GM19099 (cell line): ENCODE results near the gene MTG2.

Experiments
- POLR2A ChIP-seq: IDR thresholded peaks from 3 replicates; pipeline ENCODE4 v1.6.1; 2011; ENCODE audit warnings: low read depth; ENCODE audit not compliant: insufficient read length; ENCODE audit errors: extremely low read depth

MTG2 gene

GRCh38 chr20:62182469-62183425 is at the start of gene MTG2:
Gene MTG2 (plus strand): TSS chr20:62183028. CDS start chr20:62193421, 10,393 bp downstream.
- TF ChIP-seq POLR2A, result peak; percentile 99

GRCh38 chr20:62133051-62133845 is 49.6 kb upstream of the MTG2 start:
- TF ChIP-seq POLR2A, result no peak

DNA sequence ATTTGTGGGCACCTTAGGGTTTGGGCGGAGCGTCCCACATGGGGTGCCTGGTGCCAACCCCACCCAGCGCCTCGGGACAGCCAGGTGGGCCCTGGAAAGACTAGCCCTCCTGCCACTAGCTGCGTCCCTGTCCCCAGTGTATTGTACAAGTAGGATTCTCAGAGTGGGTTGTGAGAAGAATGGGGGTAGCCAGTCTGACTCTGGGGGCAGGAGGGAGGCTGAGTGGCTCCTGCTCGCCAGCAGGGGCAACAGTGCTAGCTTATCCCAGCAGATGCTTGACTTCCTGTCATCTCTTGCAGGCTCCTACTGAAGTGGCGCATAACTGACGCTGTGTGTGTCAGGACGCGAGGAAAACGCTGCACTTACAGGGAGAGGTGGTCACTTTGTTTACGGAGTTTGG is 49.0 kb upstream of the MTG2 start:
- no peak for TF ChIP-seq POLR2A

DNA sequence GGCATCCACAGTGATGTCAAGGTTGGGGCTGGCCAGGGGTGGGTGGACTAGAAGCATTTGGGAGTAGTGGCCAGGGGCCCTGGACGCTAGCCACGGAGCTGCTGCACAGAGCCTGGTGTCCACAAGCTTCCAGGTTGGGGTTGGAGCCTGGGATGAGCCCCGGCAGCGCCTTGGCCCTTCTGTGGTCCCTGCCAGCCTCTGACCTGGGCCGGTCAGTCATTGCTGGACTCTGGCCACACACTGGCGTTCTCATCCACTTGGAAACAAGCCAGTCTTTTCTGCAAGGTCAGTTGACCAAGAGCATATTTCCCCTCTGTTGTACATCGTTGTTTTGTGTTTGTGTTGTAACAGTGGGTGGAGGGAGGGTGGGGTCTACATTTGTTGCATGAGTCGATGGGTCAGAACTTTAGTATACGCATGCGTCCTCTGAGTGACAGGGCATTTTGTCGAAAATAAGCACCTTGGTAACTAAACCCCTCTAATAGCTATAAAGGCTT is 48.0 kb upstream of the MTG2 start:
- peak; percentile 9 for TF ChIP-seq POLR2A

- no peak for TF ChIP-seq POLR2A
Measured at GRCh38 chr20:62135573-62136266, 47.1 kb upstream of the MTG2 start.

DNA sequence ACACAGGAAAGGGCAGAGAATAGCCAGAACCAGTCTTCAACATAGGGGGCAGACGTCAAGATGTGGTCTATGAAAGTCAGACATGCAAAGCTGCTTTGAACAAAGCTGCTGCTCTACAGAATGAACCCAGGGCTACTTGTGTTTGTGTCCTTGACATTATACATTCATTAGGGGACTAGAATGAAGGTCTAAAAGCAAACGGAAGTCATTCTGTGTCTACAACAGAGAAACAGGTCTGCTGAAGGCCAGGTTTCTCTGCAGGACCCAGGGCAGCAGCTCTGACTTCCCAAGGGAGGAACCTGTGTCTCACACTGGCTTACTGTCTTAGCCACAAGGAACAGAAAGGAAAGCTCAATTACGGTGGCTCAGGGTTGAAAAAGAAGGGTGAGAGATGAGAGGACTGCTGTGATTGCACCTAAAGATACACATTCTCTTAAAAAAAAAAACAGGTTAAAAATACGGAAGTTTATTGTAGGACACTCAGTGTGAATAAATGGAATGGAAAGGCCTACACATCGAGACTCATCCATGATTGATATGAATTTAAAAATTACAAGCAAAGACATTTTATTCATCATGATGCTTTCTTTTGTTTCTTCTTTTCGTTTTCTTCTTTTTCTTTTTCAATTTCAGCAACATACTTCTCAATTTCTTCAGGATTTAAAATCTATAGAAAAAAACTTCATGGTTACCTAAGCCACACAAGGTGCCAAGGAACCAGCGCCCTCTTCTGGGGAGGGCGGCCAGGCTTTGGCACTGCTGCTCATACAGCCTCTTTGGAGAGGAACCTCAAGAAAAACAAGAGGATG is 46.3 kb upstream of the MTG2 start:
- no peak for TF ChIP-seq POLR2A

DNA sequence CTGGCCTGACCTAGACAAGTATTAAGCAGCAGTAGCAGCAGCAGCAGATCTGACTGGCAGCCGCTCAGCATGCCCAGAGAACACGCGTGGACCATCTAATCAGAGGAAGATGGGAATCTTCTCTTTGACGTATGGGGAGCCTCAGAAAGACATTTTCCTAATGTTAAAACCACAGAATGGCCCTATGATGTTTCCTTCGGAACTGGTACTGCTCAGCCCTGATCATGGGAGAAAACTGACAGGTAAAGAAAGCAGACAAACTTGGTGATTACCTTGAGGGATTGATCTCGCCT is 45.8 kb upstream of the MTG2 start:
- no peak for TF ChIP-seq POLR2A

DNA sequence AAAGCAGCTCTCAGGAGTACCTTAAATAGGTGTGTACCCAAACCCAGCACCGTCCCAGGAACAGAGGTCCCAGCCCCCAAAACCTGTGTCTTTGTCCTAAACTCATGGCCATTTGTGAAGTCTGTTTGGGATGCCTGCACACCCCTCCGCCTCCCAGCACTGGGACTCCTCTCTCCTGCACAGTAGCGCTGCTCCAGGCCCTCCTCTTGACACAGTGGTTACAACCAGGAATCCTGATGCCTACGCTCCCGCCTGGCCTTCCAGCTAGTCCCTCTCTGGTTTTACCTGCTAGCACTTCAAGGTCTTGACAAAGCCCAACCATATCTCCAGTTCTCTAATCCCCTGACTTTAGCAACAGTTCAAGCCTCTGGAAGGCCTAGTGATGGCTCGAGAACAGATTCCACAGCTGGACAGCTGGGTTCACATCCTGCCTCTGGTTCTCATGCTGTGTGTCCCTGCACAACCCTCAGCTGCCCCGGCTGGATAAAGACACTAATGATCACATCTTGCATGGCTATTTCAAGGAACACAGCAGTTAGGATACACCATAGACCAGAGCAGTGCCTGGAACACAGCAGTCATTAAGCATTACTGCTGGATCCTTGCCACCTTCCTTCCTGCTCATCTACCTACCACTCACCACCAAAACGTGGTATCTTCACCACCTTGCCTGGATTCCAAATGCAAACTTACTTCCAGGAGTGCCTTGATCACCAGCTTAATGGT is 45.2 kb upstream of the MTG2 start:
- no peak for TF ChIP-seq POLR2A

- TF ChIP-seq POLR2A, result no peak
Measured at GRCh38 chr20:62138204-62138543, 44.7 kb upstream of the MTG2 start.

DNA sequence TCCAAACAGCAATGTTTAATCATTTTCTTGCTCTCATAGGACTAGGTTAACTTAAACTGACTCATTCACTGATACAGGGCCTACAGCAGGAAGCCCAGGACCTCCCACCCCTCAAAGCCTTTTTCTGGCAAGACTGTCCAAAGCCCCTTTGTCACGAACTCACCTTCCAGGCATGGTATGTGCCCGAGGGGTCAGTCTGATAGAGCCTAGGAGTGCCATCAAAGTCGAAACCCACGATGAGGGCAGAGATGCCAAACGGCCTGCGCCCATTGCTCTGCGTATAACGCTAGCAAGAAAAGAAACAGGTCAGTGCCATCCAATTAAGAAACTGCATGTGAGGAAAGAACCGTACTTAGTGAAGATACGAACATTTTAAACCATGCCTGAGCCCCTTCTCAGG is 43.9 kb upstream of the MTG2 start:
- TF ChIP-seq POLR2A, result no peak

DNA sequence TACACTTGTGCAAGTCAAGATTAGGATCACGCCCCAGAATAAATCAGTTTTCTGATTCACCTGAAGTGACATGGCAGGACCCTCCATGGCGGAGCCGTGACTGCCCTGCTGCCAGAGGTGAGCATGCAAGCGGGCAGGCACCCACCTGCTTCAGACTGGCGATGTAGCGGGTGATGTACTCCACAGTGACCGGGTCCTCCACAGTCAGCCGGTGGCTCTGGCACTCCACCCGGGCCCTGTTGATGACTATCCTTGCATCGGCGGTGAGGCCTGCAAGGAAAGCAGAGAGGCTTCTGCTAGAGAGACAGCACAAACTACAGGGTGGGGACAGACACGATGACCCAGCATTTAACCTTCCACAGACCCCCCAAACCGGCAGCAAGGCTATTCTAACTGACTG is 43.2 kb upstream of the MTG2 start:
- TF ChIP-seq POLR2A, result no peak

GRCh38 chr20:62141043-62141396 is 41.8 kb upstream of the MTG2 start:
- TF ChIP-seq POLR2A, result no peak

DNA sequence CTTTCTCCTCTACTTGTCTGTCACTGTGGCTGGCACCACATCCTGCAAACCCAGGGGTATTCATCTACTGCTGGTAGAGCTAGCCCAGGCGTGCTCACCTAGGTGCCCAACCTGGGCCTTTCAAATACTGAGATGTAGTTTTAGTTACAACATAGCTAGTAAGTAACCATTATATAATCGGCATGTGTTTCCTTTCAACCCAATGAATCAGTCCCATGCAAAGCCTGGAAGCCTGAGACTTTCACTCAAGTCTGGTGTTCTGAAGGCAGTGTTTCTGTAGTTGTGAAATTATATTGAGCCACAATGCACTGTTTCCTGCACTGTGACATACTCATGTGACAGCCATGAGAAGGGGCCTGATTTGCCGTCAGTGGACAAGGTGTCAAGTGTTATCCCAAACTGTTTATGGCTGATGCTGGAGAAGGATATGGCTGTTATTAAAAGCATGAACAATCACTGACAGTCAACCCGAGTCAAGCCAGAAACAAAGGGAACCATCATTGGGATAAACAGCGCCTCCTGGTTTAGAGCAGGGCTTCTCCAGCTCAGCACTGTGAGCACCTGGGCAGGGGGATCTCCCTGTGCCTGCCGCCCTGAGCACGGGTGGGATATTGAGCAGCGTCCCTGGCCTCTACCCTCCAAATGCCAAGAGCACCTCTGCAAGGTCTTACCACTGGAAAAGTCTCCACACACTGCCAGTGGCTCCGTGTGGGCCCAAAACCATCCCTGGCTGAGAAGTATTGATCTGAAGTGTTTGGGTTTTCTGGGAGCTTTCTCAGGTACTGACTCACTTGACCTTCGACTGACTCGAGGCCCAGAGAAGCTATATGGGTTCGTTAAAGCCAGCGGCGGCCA is 41.2 kb upstream of the MTG2 start:
- no peak for TF ChIP-seq POLR2A
